HepG2 (cell line): ENCODE results near the gene ZBTB7A. TPM values are rescaled to one million over a fixed set of nuclear protein-coding genes. Genes with fewer than 3 reads are reported as not detected.
A peak's percentile ranks its signal among the peaks of the same experiment; 100 is the strongest.

Source experiments
- ATAC-seq: fragments of 200-7000 bp; cut with Tn5 transposase; 3 replicates; pipeline ENCODE4 v1.9.1; 2020; ENCODE audit warnings: mild to moderate bottlenecking, moderate library complexity
- BruUV-seq: library from RNA; stranded (reverse); fragments of 400-500 nt; replicated peaks from 2 replicates; lab custom pipeline; 2021; lab: Mats Ljungman, UMichigan
- CTCF ChIA-PET: fragments of 300-600 bp; formaldehyde crosslinking; extraction: SDS; loops from one replicate; lab custom pipeline; 2021; ENCODE audit warnings: low total read pairs, inconsistent platforms, low intra/inter-chr PET ratio; lab: Yijun Ruan, JAX
- POLR2A ChIA-PET: fragments of 350-600 bp; sonication (Branson Sonifier 250); formaldehyde crosslinking; loops from one replicate; lab custom pipeline; 2020; ENCODE audit warnings: antibody characterized with exemption, inconsistent platforms; lab: Yijun Ruan, JAX
- DNase-seq: peaks from one replicate; pipeline ENCODE4 v3.0.0-alpha.2; 2015; ENCODE audit warnings: low spot score
- FAIRE-seq: peaks from 3 replicates; lab custom pipeline; 2011; peaks lifted over from hg19 to GRCh38; lab: Jason Lieb, UNC
- H2AFZ ChIP-seq: one replicate; pipeline ENCODE4 v1.6.1; 2011; ENCODE audit warnings: low read length, inconsistent platforms
- H3K27ac ChIP-seq: fragments of 300-600 bp; 3 replicates; pipeline ENCODE4 v1.8.0; 2011; ENCODE audit warnings: mixed run types, mild to moderate bottlenecking, mixed read lengths, low read length, inconsistent platforms; ENCODE audit not compliant: insufficient read depth; ENCODE audit errors: extremely low read length
- H3K27me3 ChIP-seq, 2 experiments: fragments of 200-600 bp in 1 of 2; 2 replicates in 1 of 2; 3 replicates in 1 of 2; pipeline versions ENCODE4 v1.6.0 to v1.8.0; 2011; ENCODE audit warnings: low read length in 2 of 2, mild to moderate bottlenecking in 2 of 2, moderate library complexity in 2 of 2, inconsistent platforms in 1 of 2; ENCODE audit not compliant: insufficient read depth in 2 of 2, control insufficient read depth in 1 of 2
- H3K36me3 ChIP-seq, 2 experiments: fragments of 200-600 bp in 1 of 2; replicated peaks in 1 of 2; 2 replicates in 1 of 2; 3 replicates in 1 of 2; pipeline versions ENCODE4 v1.5.1 to v1.8.0; 2011; ENCODE audit warnings: low read length in 2 of 2, inconsistent platforms in 1 of 2; ENCODE audit not compliant: insufficient read depth in 2 of 2, control insufficient read depth in 1 of 2
- H3K4me1 ChIP-seq: 2 replicates; pipeline ENCODE4 v1.5.1; 2012; ENCODE audit warnings: low read length, inconsistent platforms; ENCODE audit not compliant: insufficient read depth
- H3K4me2 ChIP-seq: 2 replicates; pipeline ENCODE4 v1.6.0; 2011; ENCODE audit warnings: low read depth, low read length, inconsistent platforms
- H3K4me3 ChIP-seq, 3 experiments: fragments of 200-600 bp in 1 of 3; sonication (generic), shearing (Covaris generic) in 1 of 3; replicated peaks in 1 of 3; 2 replicates each; pipeline ENCODE4 v1.5.1; 2011 to 2016; ENCODE audit warnings: low read length in 3 of 3, inconsistent platforms in 2 of 3, low read depth in 2 of 3, mild to moderate bottlenecking in 2 of 3, control low read depth in 1 of 3, mixed read lengths in 1 of 3; ENCODE audit not compliant: insufficient read depth in 1 of 3
- H3K79me2 ChIP-seq: one replicate; pipeline ENCODE4 v1.6.1; 2011; ENCODE audit warnings: low read length, inconsistent platforms; ENCODE audit not compliant: insufficient read depth
- H3K9ac ChIP-seq: 2 replicates; pipeline ENCODE4 v1.6.0; 2011; ENCODE audit warnings: mild to moderate bottlenecking, low read depth, low read length, inconsistent platforms; ENCODE audit not compliant: insufficient read depth
- H3K9me3 ChIP-seq: 2 replicates; pipeline ENCODE4 v1.5.1; 2012; ENCODE audit warnings: mild to moderate bottlenecking, low read length
- H4K20me1 ChIP-seq: 2 replicates; pipeline ENCODE4 v1.6.0; 2011; ENCODE audit warnings: inconsistent platforms, mild to moderate bottlenecking, low read length, moderate library complexity; ENCODE audit not compliant: insufficient read depth
- ATF4 ChIP-seq, 2 experiments: fragments of 450-650 bp in 1 of 2; sonication (generic) in 1 of 2; formaldehyde crosslinking; IDR thresholded peaks; 2 replicates each; pipeline versions ENCODE4 v1.5.0 to v1.8.0; 2020 to 2022; ENCODE audit warnings: mild to moderate bottlenecking in 1 of 2, missing genetic modification reagents in 1 of 2
- BATF2 ChIP-seq: sonication (generic); formaldehyde crosslinking; IDR thresholded peaks from 2 replicates; pipeline ENCODE4 v1.8.0; 2022; ENCODE audit warnings: mild to moderate bottlenecking, missing genetic modification reagents, moderate library complexity
- DPF2 ChIP-seq: sonication (generic); formaldehyde crosslinking; IDR thresholded peaks from 2 replicates; pipeline ENCODE4 v1.4.0; 2020; ENCODE audit warnings: mild to moderate bottlenecking, low read depth, missing genetic modification reagents, borderline replicate concordance
- FOXA1 ChIP-seq, 2 experiments: fragments of 450-650 bp in 1 of 2; sonication (generic) in 1 of 2; formaldehyde crosslinking in 1 of 2; IDR thresholded peaks; 2 replicates each; pipeline versions ENCODE4 v1.4.0 to v1.6.1; 2016 to 2020; ENCODE audit warnings: missing genetic modification reagents in 1 of 2
- FOXK2 ChIP-seq: fragments of 450-650 bp; IDR thresholded peaks from 2 replicates; pipeline ENCODE4 v1.6.1; 2016
- HBP1 ChIP-seq: IDR thresholded peaks from 2 replicates; pipeline ENCODE4 v1.6.1; 2016; ENCODE audit warnings: low read depth, control low read depth
- HNRNPL ChIP-seq: fragments of 200-400 bp; formaldehyde crosslinking; IDR thresholded peaks from 2 replicates; pipeline ENCODE4 v1.6.1; 2017; ENCODE audit warnings: mild to moderate bottlenecking, low read depth, low read length
- HNRNPLL ChIP-seq: fragments of 200-400 bp; formaldehyde crosslinking; IDR thresholded peaks from 2 replicates; pipeline ENCODE4 v1.6.1; 2017; ENCODE audit warnings: mild to moderate bottlenecking, low read depth, low read length; ENCODE audit not compliant: poor library complexity, severe bottlenecking
- HOXA7 ChIP-seq: sonication (generic); formaldehyde crosslinking; IDR thresholded peaks from 2 replicates; pipeline ENCODE4 v1.8.1; 2022; ENCODE audit warnings: mild to moderate bottlenecking, missing genetic modification reagents, moderate library complexity
- HOXA9 ChIP-seq: sonication (generic); formaldehyde crosslinking; IDR thresholded peaks from 2 replicates; pipeline ENCODE4 v1.8.1; 2022; ENCODE audit warnings: missing genetic modification reagents, mild to moderate bottlenecking, moderate library complexity, borderline replicate concordance
- IKZF1 ChIP-seq: fragments of 450-650 bp; IDR thresholded peaks from 2 replicates; pipeline ENCODE4 v1.7.1; 2016
- MXI1 ChIP-seq: IDR thresholded peaks from 3 replicates; pipeline ENCODE4 v1.6.1; 2012; ENCODE audit warnings: low read depth, low read length, inconsistent platforms, borderline replicate concordance
- POGZ ChIP-seq: sonication (generic); formaldehyde crosslinking; IDR thresholded peaks from 2 replicates; pipeline ENCODE4 v1.4.0; 2020; ENCODE audit warnings: mild to moderate bottlenecking, missing genetic modification reagents
- POLR2AphosphoS2 ChIP-seq: IDR thresholded peaks from 2 replicates; pipeline ENCODE4 v1.6.1; 2011; ENCODE audit warnings: low read depth, low read length, improper control_type of control experiment
- PRPF4 ChIP-seq: fragments of 200-400 bp; formaldehyde crosslinking; IDR thresholded peaks from 2 replicates; pipeline ENCODE4 v1.6.1; 2016; ENCODE audit warnings: low read length, low read depth; ENCODE audit not compliant: poor library complexity, severe bottlenecking
- RBFOX2 ChIP-seq: fragments of 200-400 bp; formaldehyde crosslinking; IDR thresholded peaks from 2 replicates; pipeline ENCODE4 v1.6.1; 2017; ENCODE audit warnings: low read depth, mild to moderate bottlenecking, low read length
- RBM22 ChIP-seq: fragments of 200-400 bp; formaldehyde crosslinking; optimal IDR thresholded peaks from 2 replicates; pipeline ENCODE3; 2017; ENCODE audit warnings: mild to moderate bottlenecking, low read length, moderate library complexity
- TBL1XR1 ChIP-seq: fragments of 150-350 bp; IDR thresholded peaks from 2 replicates; pipeline ENCODE4 v1.6.1; 2014; ENCODE audit warnings: borderline replicate concordance, low read length; ENCODE audit not compliant: partially characterized antibody
- ZBTB38 ChIP-seq: sonication (generic); formaldehyde crosslinking; IDR thresholded peaks from 2 replicates; pipeline ENCODE4 v1.5.1; 2020; ENCODE audit warnings: mild to moderate bottlenecking, missing genetic modification reagents
- ZC3H13 ChIP-seq: sonication (generic); formaldehyde crosslinking; IDR thresholded peaks from 2 replicates; pipeline ENCODE4 v1.8.1; 2023; ENCODE audit warnings: mild to moderate bottlenecking, missing genetic modification reagents, moderate library complexity
- WGBS: methylation state at CpG from one replicate; pipeline ENCODE4 v1.1.6; 2017; ENCODE audit warnings: low lambda C conversion rate; 5-methylcytosine and 5-hydroxymethylcytosine counted together
- in situ Hi-C: cut with HindIII; loops from 2 replicates; pipeline ENCODE4 v1.10.0; 2017; ENCODE audit warnings: low pct_unique_long_range_greater_than_20kb; ENCODE audit not compliant: extremely low pct_ligation_motif_present
- intact Hi-C: fragments of 100-400 bp; cut with micrococcal nuclease; formaldehyde crosslinking; loops from one replicate; pipeline ENCODE4 v1.10.0; 2022; ENCODE audit not compliant: unreplicated experiment
- polyA plus RNA-seq, 8 experiments: library from polyadenylated mRNA; depleted of rRNA in 3 of 8; stranded (reverse) in 7 of 8; unstranded in 1 of 8; fragments of >200 nt; fragmentation: Illumina TruSeq in 4 of 8; extraction: Trizol in 4 of 8; gene quantifications; 2 replicates each; pipeline versions ENCODE4 v1.2.1 to v1.2.3, GENCODE V29; 2011 to 2016; ENCODE audit warnings: low read depth in 4 of 8, missing spikeins in 1 of 8, mixed read lengths in 1 of 8; ENCODE audit not compliant: insufficient read depth in 1 of 8
- total RNA-seq, 5 experiments: library from RNA; depleted of rRNA; stranded (reverse); fragments of >200 nt; fragmentation: Illumina TruSeq; extraction: Trizol; gene quantifications; 2 replicates each; pipeline ENCODE4 v1.2.3, GENCODE V29; 2016; ENCODE audit warnings: low read depth in 1 of 5

ZBTB7A gene
- total and polyA plus RNA-seq, 2 of the 13 experiments (the other 11 are each of a cell fraction or from before 2014, with no cell fraction given), result 3.6 to 4.0 TPM

- CTCF ChIA-PET, result no interaction called here
- WGBS, result 94% methylated on average over 66 of the region's 82 CpGs
- intact Hi-C loops, result loop anchor here (1.0 to 10.0 kb wide), 2 partner anchors 63 to 91 kb away; no protein-coding TSS in a partner anchor
- TF ChIP-seq HBP1 (CRISPR knock-in tag) (no peak), FOXA1 (IDR thresholded peaks at IDR 0.05) (0 out of 2 replicates have a peak, but pooled peaks have one; percentile 5), FOXA1 (CRISPR knock-in tag; IDR thresholded peaks at IDR 0.05) (no peak), TBL1XR1 (no peak), ZBTB38 (peak; percentile 90), POGZ (CRISPR knock-in tag) (no peak), PRPF4 (peak; percentile 62), ATF4 (CRISPR knock-in tag; IDR thresholded peaks at IDR 0.05) (0 out of 4 replicates have a peak, but pooled peaks of 1 of the 2 experiments have one; percentile 28), FOXK2 (0 out of 2 replicates have a peak, but pooled peaks have one; percentile 4), ZC3H13 (peak; percentile 94), HNRNPL (peak; percentile 81; the same call in 1 of the 2 replicates), BATF2 (CRISPR knock-in tag) (0 out of 2 replicates have a peak, but pooled peaks have one; percentile 22), RBFOX2 (peak; percentile 41; the same call in 1 of the 2 replicates), IKZF1 (0 out of 2 replicates have a peak, but pooled peaks have one; percentile 10), MXI1 (peak; percentile 6; the same call in 1 of the 3 replicates), HOXA9 (CRISPR knock-in tag) (peak; percentile 16; the same call in 1 of the 2 replicates), DPF2 (CRISPR knock-in tag) (peak; percentile 6; the same call in 1 of the 2 replicates), POLR2AphosphoS2 (peak; percentile 75; the same call in 1 of the 2 replicates), RBM22 (peak; percentile 80), HOXA7 (0 out of 2 replicates have a peak, but pooled peaks have one; percentile 66), HNRNPLL (peak; percentile 90)
These were observed 13.0 kb downstream of the ZBTB7A start for GRCh38 chr19:4053423-4054324.

More at GRCh38 chr19:4053423-4054324, 13.0 kb downstream of the ZBTB7A start:
- H3K4me1 ChIP-seq, result peaks cover 46% of the 10 kb centered on the region
- H3K4me3 ChIP-seq, result peak overlapping the region in 1 of 3 experiments; percentile 37; a peak in 1 of 6 replicates
- H3K9ac ChIP-seq, result no peak overlapping the region; the same call in 1 of the 2 replicates
- in situ Hi-C loops, result no loop called here
- H3K36me3 ChIP-seq, result peaks cover 29 to 53% of the 10 kb centered on the region in 2 experiments
- FAIRE-seq (peak; percentile 49), DNase-seq (no peak), ATAC-seq (no peak)
- peak overlapping the region; percentile 99 for H3K27ac ChIP-seq
- BruUV-seq, result no TSS peak
- no peaks in the 10 kb centered on the region for H3K27me3 ChIP-seq
- no peak overlapping the region for H2AFZ ChIP-seq
- no peaks in the 10 kb centered on the region for H3K9me3 ChIP-seq
- H4K20me1 ChIP-seq, result peaks cover 41% of the 10 kb centered on the region; the same call in 1 of the 2 replicates
- H3K79me2 ChIP-seq, result peaks cover 66% of the 10 kb centered on the region
- H3K4me2 ChIP-seq, result peak overlapping the region; percentile 54
- POLR2A ChIA-PET, result interaction anchor here (2.1 kb wide), 1 partner anchor 23 kb away, joined by 6 read pairs; no protein-coding TSS in a partner anchor
